PFSK-1 (cell line): ENCODE measurements around the gene SHISAL2A.

Experiments
- POLR2AphosphoS5 ChIP-seq: IDR thresholded peaks from 2 replicates; pipeline ENCODE4 v1.6.1; 2012; ENCODE audit warnings: low read depth, mild to moderate bottlenecking, control low read depth, low read length, moderate library complexity
- SIN3A ChIP-seq: IDR thresholded peaks from 2 replicates; pipeline ENCODE4 v1.6.1; 2012; ENCODE audit warnings: mild to moderate bottlenecking, low read length, moderate library complexity, borderline replicate concordance; ENCODE audit not compliant: insufficient read depth
- TAF1 ChIP-seq: IDR thresholded peaks from 2 replicates; pipeline ENCODE4 v1.6.1; 2012; ENCODE audit warnings: low read length, control low read depth, borderline replicate concordance; ENCODE audit not compliant: insufficient read depth

GRCh38 chr1:52621950-52622349, 11.0 kb upstream of the SHISAL2A start:
- TF ChIP-seq TAF1 (no peak), POLR2AphosphoS5 (no peak), SIN3A (no peak)
